ENCODE measurements around the gene APOL6. TPM values are rescaled to one million over a fixed set of nuclear protein-coding genes. Genes with fewer than 3 reads are reported as not detected.
"Not testable (repeated sequence)": the region's sequence is repeated elsewhere in the genome, so short reads cannot be mapped to it uniquely, and the experiment has no call there.

APOL6 gene
- polyA plus RNA-seq, 4 donors = 3.4 to 4.7 (median 3.6) TPM

- no peak for DNase-seq (ENCODE audit: low read depth in 4 of 4, low spot score in 2 of 4)
Observed at GRCh38 chr22:35634943-35635540, 13.2 kb upstream of the APOL6 start.

DNA sequence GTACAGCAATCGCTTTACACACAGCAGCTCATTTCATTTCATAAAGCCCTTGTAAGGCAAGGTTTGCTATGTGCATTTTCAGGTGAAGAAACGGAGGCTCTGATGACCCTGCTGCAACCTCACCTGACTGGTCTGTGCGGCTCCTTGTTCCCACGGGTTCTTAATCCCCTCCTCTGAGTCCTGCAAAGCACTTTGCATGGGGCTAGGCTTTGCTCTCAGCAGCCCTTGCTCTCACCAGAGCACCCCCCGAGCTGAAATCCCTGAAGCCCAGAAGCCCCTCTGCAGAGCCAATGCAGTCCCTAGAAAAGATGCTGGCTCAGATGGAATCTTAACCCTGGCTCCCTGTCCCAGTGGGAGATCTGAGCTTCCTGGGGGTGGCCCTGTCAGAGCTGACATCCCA lies 11.0 kb upstream of the APOL6 start:
- DNase-seq (ENCODE audit: low read depth in 4 of 4, low spot score in 2 of 4) = no peak

DNA sequence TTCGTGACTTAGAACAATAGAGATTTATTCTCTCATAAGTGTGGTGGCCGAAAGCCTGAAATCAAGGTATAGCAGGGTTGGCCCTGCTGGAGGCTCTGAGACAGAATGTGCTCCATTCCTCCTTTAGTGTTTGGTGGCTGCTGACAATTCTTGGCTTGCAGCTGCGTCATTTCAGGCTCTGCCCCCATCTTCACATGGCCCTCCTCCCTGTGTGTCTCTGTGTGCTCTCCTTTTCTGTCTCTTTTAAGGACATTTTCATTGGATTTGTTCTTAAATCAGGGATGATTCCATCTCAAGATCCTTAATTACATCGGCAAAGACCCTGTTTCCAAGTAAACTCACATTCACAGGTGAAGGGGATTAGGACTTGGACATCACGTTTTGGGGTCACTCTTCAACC lies 10.2 kb upstream of the APOL6 start:
- DNase-seq (ENCODE audit: low read depth in 4 of 4, low spot score in 2 of 4) = no peak

GRCh38 chr22:35638410-35638809 lies 9.8 kb upstream of the APOL6 start:
- no peak for DNase-seq (ENCODE audit: low read depth in 4 of 4, low spot score in 2 of 4)

DNA sequence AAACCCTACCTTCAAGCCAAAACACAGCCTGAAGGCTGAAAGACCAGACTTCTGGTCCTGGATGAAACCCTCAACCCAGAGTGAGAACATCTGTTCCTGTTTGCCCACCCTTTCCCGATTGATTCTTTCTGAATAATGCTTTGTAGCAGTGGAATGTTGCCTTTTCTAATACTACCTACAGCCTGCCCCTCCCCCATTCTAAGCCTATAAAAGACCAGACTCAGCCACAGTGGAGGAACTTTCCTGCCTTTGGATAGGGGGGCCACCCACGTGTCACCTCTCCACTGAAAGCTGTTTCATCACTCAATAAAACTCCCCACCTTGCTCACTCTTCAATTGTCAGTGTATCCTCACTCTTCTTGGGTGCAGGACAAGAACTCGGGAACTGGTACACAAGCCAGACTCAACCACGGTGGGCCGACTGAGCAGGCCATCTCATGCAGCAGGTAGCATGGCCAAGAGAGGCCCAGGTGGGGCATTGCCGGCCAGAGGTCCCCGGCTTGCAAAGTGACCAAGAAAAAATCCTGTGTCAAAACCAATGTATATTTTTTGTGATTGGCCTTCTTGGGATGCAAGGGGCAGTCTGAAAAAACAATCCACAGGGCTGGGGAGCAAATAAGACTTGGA lies 6.6 kb upstream of the APOL6 start:
- DNase-seq (ENCODE audit: low read depth in 4 of 4, low spot score in 2 of 4) = no peak

DNA sequence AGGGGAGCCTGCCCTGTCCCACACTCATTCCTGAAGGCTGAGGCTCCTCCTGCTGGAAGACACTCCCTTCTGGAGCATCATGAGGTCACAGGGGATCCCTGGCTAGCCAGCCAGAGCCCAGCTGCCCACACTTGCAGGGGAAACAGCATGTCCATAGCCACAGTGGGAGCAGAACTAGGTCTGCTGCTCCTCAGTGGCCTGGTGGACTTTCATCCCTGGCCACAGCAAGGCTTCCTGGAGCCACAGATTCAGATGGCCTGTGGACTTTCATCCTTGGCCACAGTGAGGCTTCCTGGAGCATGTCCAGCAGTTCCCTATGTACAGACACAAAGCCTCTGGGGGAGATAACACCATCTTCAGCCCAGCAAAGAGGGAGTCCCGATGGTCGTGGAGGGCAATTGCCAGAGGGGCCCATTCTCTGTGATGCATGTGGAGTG lies 5.9 kb upstream of the APOL6 start:
- no peak for DNase-seq (ENCODE audit: low read depth in 4 of 4, low spot score in 2 of 4)

DNA sequence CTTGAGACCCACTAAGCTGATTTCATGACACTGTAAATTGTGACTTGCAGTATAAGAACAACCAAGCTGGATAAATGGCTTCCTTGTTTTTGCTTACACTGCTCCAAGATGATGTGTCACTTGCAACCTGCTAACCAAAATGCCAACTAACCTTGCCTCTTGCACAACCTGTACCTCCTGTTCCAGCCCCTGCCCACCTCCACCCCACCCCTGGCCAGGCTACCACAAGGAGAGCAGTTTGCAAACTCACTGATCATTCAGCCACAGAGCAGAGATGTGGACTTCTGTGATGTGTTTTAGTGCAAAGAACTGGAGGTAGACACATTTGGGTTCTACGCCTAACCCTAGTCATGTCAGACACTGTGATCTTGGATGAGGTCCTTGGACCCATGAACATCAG lies 4.3 kb upstream of the APOL6 start:
- DNase-seq (ENCODE audit: low read depth in 4 of 4, low spot score in 2 of 4) = no peak

DNA sequence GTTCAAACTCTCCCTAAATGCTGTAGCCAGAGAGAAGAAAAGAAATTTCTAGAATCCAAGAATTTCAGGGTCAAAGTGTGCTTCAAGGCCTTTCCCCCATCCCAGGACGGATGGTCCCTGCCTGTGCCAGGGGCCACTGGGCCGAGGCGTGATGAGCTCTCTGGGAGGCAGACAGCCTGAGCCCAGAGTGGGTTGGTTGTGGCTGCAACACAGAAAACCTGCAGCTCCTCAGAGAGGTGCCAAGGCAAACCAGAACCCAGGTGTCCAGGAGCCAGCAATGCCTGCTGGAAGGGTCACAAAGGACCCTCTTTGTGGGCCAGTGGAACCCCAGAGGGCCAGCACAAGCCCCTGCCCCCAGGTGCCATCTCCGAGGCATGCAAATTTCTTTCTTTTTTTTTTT lies 2.6 kb upstream of the APOL6 start:
- no peak for DNase-seq (ENCODE audit: low read depth in 4 of 4, low spot score in 2 of 4)

GRCh38 chr22:35649026-35649553 lies 844 bp downstream of the APOL6 start:
- DNase-seq (ENCODE audit: low read depth in 4 of 4, low spot score in 2 of 4) = no peak

GRCh38 chr22:35649636-35650250 lies 1.5 kb downstream of the APOL6 start:
- DNase-seq (ENCODE audit: low read depth in 4 of 4, low spot score in 2 of 4) = no peak

- no peak for DNase-seq (ENCODE audit: low read depth in 4 of 4, low spot score in 2 of 4)
Observed at GRCh38 chr22:35651085-35651484, 2.8 kb downstream of the APOL6 start.

DNA sequence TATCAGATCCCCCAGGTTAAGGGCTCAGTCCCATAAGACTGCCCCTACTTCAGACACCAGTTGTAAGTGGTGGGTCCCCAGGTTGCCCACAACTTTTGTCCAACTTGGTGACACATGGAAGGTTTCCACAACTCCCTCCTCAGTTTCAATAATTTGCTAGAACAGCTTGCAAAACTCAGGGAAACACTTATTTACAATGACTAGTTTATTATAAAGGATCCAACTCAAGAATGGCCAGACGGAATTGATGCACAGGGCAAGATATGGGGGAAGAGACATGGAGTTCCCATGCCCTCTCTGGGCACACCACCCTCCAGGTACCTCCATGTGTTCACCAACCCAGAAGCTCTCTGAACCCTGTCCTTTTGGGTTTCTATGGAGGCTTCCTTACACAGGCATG lies 5.6 kb downstream of the APOL6 start:
- DNase-seq (ENCODE audit: low read depth in 4 of 4, low spot score in 2 of 4) = no peak

- DNase-seq (ENCODE audit: low read depth in 4 of 4, low spot score in 2 of 4) = no peak
Observed at GRCh38 chr22:35656284-35656752, 8.1 kb downstream of the APOL6 start.

DNA sequence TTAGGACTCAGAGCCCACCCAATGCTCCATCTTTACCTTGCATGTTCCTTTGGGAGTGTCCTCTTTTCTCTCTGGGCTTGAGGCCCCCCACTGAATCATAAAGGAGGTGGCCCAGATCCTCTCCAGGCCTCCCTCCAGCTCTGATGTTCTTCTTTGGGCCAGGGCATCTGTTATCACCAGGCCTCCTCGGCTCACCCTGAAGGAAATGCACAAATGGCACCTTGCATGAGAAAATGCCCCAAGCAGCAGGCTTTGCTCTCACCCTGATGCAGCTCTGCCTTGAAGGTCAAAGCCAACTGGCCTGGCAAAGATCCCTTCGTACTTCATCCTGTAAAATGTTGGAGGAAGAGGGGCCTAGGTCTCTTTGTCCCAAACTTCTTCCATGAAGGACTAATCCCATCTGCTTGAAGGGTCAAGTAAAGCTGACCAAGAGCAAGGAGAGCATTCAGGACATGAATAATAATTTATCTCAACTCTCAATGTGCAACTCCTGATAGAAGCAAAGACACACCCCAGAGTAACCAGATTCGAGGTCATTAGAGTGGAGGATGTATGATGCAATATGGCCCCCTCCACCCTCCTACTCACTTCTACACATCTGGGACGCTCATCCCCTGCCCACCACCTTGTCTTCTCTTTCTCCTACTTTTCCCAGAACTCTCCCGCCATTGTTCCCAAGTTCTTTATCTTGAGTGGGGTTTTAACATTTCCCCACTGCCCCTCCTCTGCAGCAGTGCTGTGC lies 9.5 kb downstream of the APOL6 start:
- no peak for DNase-seq (ENCODE audit: low read depth in 4 of 4, low spot score in 2 of 4)

DNA sequence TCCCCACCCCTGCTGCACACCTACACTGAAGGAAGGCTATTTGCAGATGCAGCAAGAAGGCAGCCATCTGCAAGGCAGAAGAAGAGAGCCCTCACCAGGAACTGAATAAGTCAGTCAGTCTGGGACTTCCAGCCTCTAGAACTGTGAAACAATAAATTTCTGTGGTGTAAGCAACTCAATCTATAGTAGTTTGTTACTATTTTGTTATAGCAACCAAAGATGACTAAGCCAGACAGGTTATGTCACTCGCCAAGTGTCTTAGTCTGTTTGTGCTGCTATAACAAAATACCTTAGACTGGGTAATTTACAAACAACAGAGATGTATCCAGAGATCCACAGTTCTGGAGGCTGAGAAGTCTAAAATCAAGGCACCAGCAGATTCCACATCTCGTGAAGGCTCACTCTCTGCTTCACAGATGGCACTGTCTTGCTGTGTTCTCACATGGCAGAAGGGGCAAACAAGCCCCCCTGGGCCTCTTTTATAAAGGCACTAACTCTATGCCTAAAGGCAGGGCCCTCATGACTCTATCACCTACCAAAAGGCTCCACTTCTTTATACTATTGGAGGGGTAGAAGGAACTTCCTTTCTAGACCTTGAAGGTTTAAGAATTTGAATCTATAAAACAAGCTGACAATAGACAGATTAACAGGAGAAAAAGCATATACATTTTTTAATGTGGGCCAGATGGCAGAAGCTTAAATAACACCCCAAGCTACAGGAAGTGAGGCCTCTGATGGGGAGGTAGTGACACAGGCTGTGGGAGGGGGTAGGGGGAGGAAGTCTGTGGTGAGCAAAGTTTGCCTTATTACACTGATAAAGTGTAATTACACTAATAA lies 12.3 kb downstream of the APOL6 start:
- DNase-seq (ENCODE audit: low read depth in 4 of 4, low spot score in 2 of 4) = no peak

DNA sequence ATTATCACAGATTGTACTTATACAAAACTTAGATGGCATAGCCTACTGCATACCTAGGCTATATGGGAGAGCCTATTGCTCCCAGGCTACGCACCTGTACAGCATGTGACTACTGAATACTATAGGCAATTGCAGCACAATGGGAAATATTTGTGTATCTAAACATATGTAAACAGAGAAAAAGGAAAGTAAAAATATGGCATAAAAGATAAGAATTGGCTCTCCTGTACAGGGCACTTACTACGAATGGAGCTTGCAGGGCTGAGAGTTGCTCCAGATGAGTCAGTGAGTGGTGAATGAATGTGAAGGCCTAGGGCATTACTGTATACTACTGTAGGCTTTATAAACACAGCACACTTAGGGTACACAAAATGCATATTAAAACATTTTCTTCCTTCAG lies 13.2 kb downstream of the APOL6 start:
- no peak for DNase-seq (ENCODE audit: low read depth in 4 of 4, low spot score in 2 of 4)

DNA sequence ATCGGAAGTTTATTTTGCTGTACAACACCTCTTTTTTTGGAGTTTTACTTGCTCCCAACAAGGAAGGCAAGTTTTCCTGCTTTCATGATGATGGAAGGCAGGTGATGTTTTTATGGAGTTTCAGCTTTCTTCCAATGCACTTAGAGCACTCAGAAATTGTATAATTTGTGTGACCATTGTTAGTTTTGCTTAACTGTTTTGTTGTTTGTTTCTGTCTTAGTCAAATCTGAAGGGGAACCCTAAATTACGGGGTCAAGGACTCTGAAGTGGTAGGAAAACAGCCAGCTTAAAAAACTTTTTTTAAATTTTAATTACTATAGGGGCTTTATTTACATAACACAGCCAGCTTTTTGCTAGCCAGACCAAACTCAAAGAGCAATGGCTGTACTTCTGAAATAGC lies 14.7 kb downstream of the APOL6 start:
- DNase-seq (ENCODE audit: low read depth in 4 of 4, low spot score in 2 of 4) = peak in 1 of 4 donors; percentile 36

DNA sequence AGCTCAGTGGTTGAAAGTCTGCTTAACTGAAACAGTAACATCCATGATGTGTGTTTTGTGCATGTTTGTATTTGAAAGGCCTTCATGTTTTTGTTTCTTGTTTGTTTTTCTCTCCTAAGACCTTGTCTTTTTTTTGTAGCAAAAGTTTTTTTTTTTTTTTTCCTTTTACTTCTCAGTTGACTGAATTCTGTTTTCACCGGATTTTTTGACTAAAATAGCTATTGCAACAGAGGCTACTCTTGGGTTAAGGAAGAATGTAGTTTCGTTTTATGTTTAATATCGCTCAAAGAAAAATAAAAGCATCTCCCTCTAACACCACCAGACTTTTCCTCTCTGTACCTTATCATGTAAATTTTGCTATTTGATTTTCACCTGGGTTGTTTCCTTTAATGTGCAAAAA lies 15.1 kb downstream of the APOL6 start:
- DNase-seq (ENCODE audit: low read depth in 4 of 4, low spot score in 2 of 4) = no peak

- no peak for DNase-seq (ENCODE audit: low read depth in 4 of 4, low spot score in 2 of 4)
Observed at GRCh38 chr22:35664955-35665587, 16.8 kb downstream of the APOL6 start.

- not testable (repeated sequence) for DNase-seq (ENCODE audit: low read depth in 4 of 4, low spot score in 2 of 4)
Observed at GRCh38 chr22:35666699-35667098, 18.5 kb downstream of the APOL6 start.
